ENCODE results near the gene ASTN2.

The ASTN2 gene

DNA sequence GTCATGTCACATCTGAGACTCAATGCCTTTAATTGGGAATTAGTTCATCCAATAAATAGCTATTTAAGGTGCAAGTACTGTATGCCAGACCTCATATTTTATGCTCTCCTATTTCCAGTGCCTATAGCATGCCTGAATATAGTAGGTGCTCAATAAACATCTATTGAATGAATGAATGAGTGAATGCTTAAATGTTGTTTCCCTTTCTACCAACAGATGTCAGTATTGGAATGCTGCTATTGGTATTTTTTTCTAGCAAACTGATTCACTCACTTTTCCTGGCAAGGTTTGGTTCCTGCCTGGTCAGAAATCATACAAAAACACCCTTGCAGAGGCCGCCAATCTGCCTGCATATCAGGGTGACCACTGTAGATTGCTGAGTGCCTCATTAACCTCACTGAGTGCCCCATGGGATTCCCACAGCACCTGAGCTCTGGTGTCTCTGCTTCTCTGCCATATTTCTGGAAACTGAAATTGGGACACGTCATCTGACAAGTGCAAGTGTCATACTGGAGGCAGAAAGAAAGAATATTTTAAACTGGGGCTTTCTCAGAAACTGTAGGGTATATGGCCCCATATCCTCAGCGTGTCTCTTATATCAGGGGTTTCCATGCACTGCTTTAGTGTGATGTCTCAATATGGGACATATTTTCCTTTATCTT, 368.1 kb downstream of the ASTN2 start:
- TF ChIP-seq, protein P1, sequence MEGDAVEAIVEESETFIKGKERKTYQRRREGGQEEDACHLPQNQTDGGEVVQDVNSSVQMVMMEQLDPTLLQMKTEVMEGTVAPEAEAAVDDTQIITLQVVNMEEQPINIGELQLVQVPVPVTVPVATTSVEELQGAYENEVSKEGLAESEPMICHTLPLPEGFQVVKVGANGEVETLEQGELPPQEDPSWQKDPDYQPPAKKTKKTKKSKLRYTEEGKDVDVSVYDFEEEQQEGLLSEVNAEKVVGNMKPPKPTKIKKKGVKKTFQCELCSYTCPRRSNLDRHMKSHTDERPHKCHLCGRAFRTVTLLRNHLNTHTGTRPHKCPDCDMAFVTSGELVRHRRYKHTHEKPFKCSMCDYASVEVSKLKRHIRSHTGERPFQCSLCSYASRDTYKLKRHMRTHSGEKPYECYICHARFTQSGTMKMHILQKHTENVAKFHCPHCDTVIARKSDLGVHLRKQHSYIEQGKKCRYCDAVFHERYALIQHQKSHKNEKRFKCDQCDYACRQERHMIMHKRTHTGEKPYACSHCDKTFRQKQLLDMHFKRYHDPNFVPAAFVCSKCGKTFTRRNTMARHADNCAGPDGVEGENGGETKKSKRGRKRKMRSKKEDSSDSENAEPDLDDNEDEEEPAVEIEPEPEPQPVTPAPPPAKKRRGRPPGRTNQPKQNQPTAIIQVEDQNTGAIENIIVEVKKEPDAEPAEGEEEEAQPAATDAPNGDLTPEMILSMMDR (conservative IDR thresholded peaks at IDR 0.05), result peak; percentile 24; the same call in 1 of the 2 replicates
- H3K27ac ChIP-seq, result no peak overlapping the region

DNA sequence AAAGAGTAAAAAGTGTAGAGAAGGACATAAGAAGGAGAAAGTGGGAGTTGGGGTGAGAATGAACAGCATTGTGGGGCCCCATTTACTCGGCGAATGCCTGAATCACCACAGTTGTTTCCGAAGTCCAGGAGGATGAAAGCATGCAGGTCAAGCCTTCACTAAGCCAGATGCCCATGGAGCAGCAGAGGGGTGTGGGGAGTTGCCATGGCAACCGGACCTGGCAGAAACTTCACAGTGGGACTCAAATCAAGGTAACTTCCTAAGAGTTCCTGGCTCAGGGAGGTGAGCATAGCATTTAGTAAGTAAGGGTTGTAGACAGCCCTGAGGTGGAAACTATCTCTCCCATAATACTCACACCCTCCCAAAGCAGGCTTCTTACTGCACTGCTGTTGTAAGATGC, 370.6 kb downstream of the ASTN2 start:
- TF ChIP-seq, protein P1 (conservative IDR thresholded peaks at IDR 0.05), result no peak

DNA sequence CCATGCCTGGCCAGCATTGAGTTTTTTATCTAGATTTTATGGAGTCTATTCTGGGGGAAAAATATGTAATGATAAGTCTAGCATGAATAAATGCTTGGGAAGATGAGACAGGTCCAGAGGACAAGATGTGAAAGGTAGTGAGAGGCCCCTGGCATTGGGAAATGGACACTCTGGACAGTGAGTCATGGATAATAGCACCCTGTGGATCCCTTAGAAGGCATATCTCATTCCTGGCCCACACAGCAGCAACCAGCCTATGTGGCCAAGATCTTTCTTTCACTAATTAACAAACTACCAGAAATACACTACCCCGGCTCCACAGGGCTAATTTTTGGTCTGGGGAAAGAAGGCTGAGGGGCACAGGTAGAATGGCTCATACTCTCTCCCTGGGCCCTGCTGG, 371.7 kb downstream of the ASTN2 start:
- TF ChIP-seq, protein P1 (conservative IDR thresholded peaks at IDR 0.05), result no peak
- H3K27ac ChIP-seq, result no peak overlapping the region

More for the DNA sequence above, 370.6 kb downstream of the ASTN2 start:
- H3K27ac ChIP-seq, result no peak overlapping the region

DNA sequence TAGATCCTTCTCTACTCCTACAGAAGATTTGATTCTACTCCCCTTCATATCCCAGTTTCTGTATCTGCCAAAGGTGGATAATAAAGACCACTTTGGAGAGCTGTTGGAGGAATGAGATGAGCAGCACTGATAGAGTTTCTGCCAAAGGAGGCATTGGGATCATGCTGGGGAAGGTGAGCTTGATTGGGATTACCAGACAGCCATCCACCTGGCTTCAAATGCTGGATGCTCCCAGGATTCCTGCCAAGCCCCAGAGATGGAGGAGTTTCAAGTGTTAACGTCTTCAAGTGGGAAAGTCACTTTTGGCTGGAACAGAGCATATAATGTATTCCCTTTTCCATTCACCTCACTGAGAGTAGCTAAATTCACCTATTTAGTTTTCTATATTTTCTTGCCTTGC, 379.3 kb downstream of the ASTN2 start:
- no peak overlapping the region for H3K27ac ChIP-seq
- TF ChIP-seq, protein P1 (conservative IDR thresholded peaks at IDR 0.05), result no peak

DNA sequence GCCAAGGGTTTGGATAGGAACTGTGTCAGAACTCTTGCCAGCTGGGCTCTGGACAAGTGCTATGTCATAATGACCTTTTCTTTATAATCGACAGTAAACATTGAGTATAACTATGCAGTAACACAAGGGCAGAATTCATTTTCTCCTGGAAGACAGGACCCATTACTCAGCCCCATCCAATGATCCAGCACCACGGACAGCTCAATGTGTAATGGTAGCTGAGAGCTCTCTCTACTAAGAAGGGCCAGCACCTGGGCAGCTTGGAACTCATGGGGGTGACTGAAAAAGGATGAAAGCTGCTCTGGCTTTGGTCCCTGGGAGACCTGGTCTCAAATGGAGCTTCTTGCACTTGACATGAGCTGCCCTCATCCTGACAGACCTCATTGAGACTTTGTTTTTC, 380.0 kb downstream of the ASTN2 start:
- no peak overlapping the region for H3K27ac ChIP-seq
- TF ChIP-seq, protein P1 (conservative IDR thresholded peaks at IDR 0.05), result no peak

DNA sequence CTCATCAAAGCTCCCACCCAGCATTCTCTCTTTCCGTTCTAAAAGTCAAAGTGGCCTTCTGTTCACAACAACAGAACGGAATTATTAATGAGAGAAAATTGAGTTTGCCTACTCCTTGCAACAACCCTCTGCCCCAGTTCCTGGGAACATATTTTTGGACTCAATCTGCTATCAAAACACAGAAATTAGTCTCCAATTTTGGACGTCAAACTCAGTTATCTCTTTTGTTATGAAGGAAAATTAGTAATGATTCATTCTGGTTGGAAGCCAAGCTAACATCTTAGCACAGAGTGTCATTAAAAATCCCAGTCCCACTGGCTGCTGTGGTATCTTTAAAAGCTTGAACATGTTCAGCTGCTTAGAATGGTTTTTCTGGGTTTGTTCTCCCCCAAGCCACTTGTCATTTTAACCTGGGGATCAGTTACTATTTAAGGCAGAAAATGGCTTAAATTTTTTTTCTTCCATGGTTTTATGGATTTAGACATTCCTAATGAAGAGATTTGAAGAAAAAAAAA, 384.5 kb downstream of the ASTN2 start:
- TF ChIP-seq, protein P1 (conservative IDR thresholded peaks at IDR 0.05), result no peak
- no peak overlapping the region for H3K27ac ChIP-seq

DNA sequence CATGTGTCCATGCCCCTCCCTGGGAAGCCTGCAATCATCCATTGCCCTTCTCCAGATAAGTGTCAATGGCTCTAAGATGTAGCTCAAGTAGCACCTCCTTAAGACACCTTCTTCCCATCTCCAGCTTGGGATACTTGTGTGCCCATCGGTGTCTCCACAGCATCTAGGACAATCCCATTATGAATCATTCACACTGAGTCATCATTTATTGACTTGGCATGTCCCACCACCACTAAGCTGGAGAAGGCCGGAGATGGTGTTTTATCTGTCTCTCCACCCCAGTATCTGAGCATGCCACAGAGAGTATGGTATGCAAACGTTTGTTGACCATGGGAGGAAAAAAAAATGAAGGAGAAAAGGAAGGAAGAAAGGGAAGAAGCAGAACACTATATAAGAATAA, 385.5 kb downstream of the ASTN2 start:
- H3K27ac ChIP-seq, result no peak overlapping the region
- TF ChIP-seq, protein P1 (conservative IDR thresholded peaks at IDR 0.05), result no peak

Measured in VCaP (cell line).